HCT116 (cell line): ENCODE data around the gene LEO1. TPM values are rescaled to one million over a fixed set of nuclear protein-coding genes. Genes with fewer than 3 reads are reported as not detected.

Experiments
- ATAC-seq: fragments of 200-7000 bp; cut with Tn5 transposase; 2 replicates; pipeline ENCODE4 v1.9.1; 2020; ENCODE audit warnings: mild to moderate bottlenecking, moderate library complexity
- BruUV-seq: library from RNA; stranded (reverse); fragments of 400-500 nt; replicated peaks from 2 replicates; lab custom pipeline; 2021; lab: Mats Ljungman, UMichigan
- CTCF ChIA-PET: fragments of 300-600 bp; sonication (Branson Sonifier 250); formaldehyde crosslinking; loops from one replicate; lab custom pipeline; 2021; ENCODE audit warnings: antibody characterized with exemption; lab: Charles Lee
- POLR2A ChIA-PET: fragments of 300-600, 350-600 bp; sonication (Branson Sonifier 250); formaldehyde crosslinking; loops from one replicate; lab custom pipeline; 2021; ENCODE audit warnings: antibody characterized with exemption; lab: Charles Lee
- RAD21 ChIA-PET, 2 experiments: fragments of 300-600 bp; sonication (Branson Sonifier 250); formaldehyde crosslinking; loops; one replicate each; lab custom pipeline; 2023; ENCODE audit warnings: low total read pairs in 2 of 2; ENCODE audit not compliant: uncharacterized antibody in 2 of 2, unreplicated experiment in 2 of 2, low non-redundant PET in 1 of 2; lab: Charles Lee
- DNase-seq: peaks from one replicate; pipeline ENCODE4 v3.0.0-alpha.2; 2010; ENCODE audit warnings: low read depth, low spot score
- H2AFZ ChIP-seq: fragments of 200-600 bp; shearing (Covaris generic), sonication (generic); 2 replicates; pipeline ENCODE4 v1.6.1; 2017; ENCODE audit warnings: low read depth, mixed run types, mixed read lengths, antibody characterized with exemption, low read length; ENCODE audit not compliant: poor library complexity, severe bottlenecking
- H3K27ac ChIP-seq: 2 replicates; pipeline ENCODE4 v1.5.1; 2012; ENCODE audit warnings: low read depth, low read length
- H3K27me3 ChIP-seq: fragments of 200-600 bp; sonication (generic); 2 replicates; pipeline ENCODE4 v1.6.1; 2016; ENCODE audit warnings: mixed run types, low read length, mixed read lengths; ENCODE audit not compliant: insufficient read depth
- H3K36me3 ChIP-seq, 2 experiments: fragments of 200-500 bp in 1 of 2; fragments of 200-600 bp in 1 of 2; sonication (Bioruptor generic) in 1 of 2; sonication (generic) in 1 of 2; 2 replicates each; pipeline versions ENCODE4 v1.5.1 to v1.6.1; 2014 to 2016; ENCODE audit warnings: low read length in 2 of 2, inconsistent platforms in 1 of 2, mixed read lengths in 1 of 2, mixed run types in 1 of 2; ENCODE audit not compliant: insufficient read depth in 2 of 2, control insufficient read depth in 1 of 2
- H3K4me1 ChIP-seq, 2 experiments: fragments of 200-600 bp in 1 of 2; sonication (generic) in 1 of 2; 2 replicates each; pipeline versions ENCODE4 v1.5.1 to v1.6.1; 2012 to 2017; ENCODE audit warnings: low read length in 2 of 2, inconsistent platforms in 1 of 2, mild to moderate bottlenecking in 1 of 2, mixed read lengths in 1 of 2, mixed run types in 1 of 2, moderate library complexity in 1 of 2; ENCODE audit not compliant: insufficient read depth in 2 of 2, control insufficient read depth in 1 of 2
- H3K4me2 ChIP-seq: fragments of 200-600 bp; sonication (generic); 2 replicates; pipeline ENCODE4 v1.6.1; 2017; ENCODE audit warnings: mixed run types, low read length, mixed read lengths
- H3K4me3 ChIP-seq, 2 experiments: fragments of 200-600 bp in 1 of 2; sonication (generic) in 1 of 2; replicated peaks in 1 of 2; 2 replicates each; pipeline ENCODE4 v1.5.1; 2011 to 2016; ENCODE audit warnings: low read length in 2 of 2, control low read depth in 1 of 2, low read depth in 1 of 2, mild to moderate bottlenecking in 1 of 2, mixed read lengths in 1 of 2, mixed run types in 1 of 2
- H3K79me2 ChIP-seq: fragments of 200-600 bp; sonication (generic); 2 replicates; pipeline ENCODE4 v1.6.1; 2017; ENCODE audit warnings: mild to moderate bottlenecking, mixed run types, low read length, moderate library complexity, mixed read lengths; ENCODE audit not compliant: insufficient read depth
- H3K9ac ChIP-seq: fragments of 200-600 bp; sonication (generic); 2 replicates; pipeline ENCODE4 v1.6.1; 2016; ENCODE audit warnings: low read length, mixed read lengths
- H3K9me2 ChIP-seq: fragments of 200-600 bp; sonication (generic), shearing (Covaris generic); 2 replicates; pipeline ENCODE4 v1.6.1; 2017; ENCODE audit warnings: mixed run types, mild to moderate bottlenecking, moderate library complexity; ENCODE audit not compliant: insufficient read depth
- H3K9me3 ChIP-seq, 2 experiments: fragments of 200-500 bp in 1 of 2; fragments of 200-600 bp in 1 of 2; sonication (Bioruptor generic) in 1 of 2; sonication (generic) in 1 of 2; 2 replicates each; pipeline ENCODE4 v1.6.1; 2014 to 2017; ENCODE audit warnings: low read length in 2 of 2, mixed read lengths in 2 of 2, inconsistent platforms in 1 of 2, low read depth in 1 of 2, mild to moderate bottlenecking in 1 of 2, mixed run types in 1 of 2, moderate library complexity in 1 of 2; ENCODE audit not compliant: control insufficient read depth in 1 of 2, insufficient read depth in 1 of 2
- H4K20me1 ChIP-seq: fragments of 200-600 bp; sonication (generic), shearing (Covaris generic); 2 replicates; pipeline ENCODE4 v1.6.1; 2017; ENCODE audit warnings: mixed run types, mild to moderate bottlenecking, moderate library complexity; ENCODE audit not compliant: insufficient read depth
- CEBPB ChIP-seq: IDR thresholded peaks from 2 replicates; pipeline ENCODE4 v1.6.1; 2012; ENCODE audit warnings: low read depth
- EGR1 ChIP-seq: IDR thresholded peaks from 2 replicates; pipeline ENCODE4 v1.6.1; 2012; ENCODE audit warnings: low read depth
- ELF1 ChIP-seq: IDR thresholded peaks from 2 replicates; pipeline ENCODE4 v1.6.1; 2012; ENCODE audit warnings: low read depth, borderline replicate concordance
- EZH2 ChIP-seq: fragments of 200-600 bp; sonication (generic); IDR thresholded peaks from 2 replicates; pipeline ENCODE4 v1.6.1; 2017; ENCODE audit warnings: antibody characterized with exemption, mixed run types
- EZH2phosphoT487 ChIP-seq: fragments of 200-600 bp; IDR thresholded peaks from 2 replicates; pipeline ENCODE4 v1.6.1; 2018; ENCODE audit warnings: antibody characterized with exemption, borderline replicate concordance
- FOSL1 ChIP-seq: IDR thresholded peaks from 2 replicates; pipeline ENCODE4 v1.6.1; 2012; ENCODE audit warnings: low read depth
- JUND ChIP-seq: IDR thresholded peaks from 2 replicates; pipeline ENCODE4 v1.6.1; 2012
- POLR2A ChIP-seq: IDR thresholded peaks from 2 replicates; pipeline ENCODE4 v1.7.0; 2011; ENCODE audit warnings: borderline replicate concordance; ENCODE audit not compliant: insufficient read depth, insufficient read length; ENCODE audit errors: extremely low read depth
- RAD21 ChIP-seq: IDR thresholded peaks from 2 replicates; pipeline ENCODE4 v1.6.1; 2012; ENCODE audit warnings: low read depth, mild to moderate bottlenecking
- REST ChIP-seq: IDR thresholded peaks from 2 replicates; pipeline ENCODE4 v1.6.1; 2012; ENCODE audit warnings: low read depth
- SIN3A ChIP-seq: IDR thresholded peaks from 2 replicates; pipeline ENCODE4 v1.6.1; 2012; ENCODE audit warnings: low read depth
- SRF ChIP-seq: IDR thresholded peaks from 2 replicates; pipeline ENCODE4 v1.6.1; 2012; ENCODE audit warnings: low read depth
- TCF7L2 ChIP-seq: IDR thresholded peaks from 2 replicates; pipeline ENCODE4 v1.7.0; 2011; ENCODE audit warnings: borderline replicate concordance, inconsistent platforms; ENCODE audit not compliant: insufficient read depth, insufficient read length; ENCODE audit errors: extremely low read depth
- intact Hi-C: fragments of 100-400 bp; cut with micrococcal nuclease; formaldehyde crosslinking; loops from 2 replicates; pipeline ENCODE4 v1.10.0; 2022
- total RNA-seq: library from RNA; stranded (reverse); gene quantifications from one replicate; pipeline ENCODE4 v1.2.1, GENCODE V29; 2021; ENCODE audit not compliant: unreplicated experiment

LEO1 gene
- total RNA-seq, 1 experiment from 2014 or later, result 27.8 TPM

DNA sequence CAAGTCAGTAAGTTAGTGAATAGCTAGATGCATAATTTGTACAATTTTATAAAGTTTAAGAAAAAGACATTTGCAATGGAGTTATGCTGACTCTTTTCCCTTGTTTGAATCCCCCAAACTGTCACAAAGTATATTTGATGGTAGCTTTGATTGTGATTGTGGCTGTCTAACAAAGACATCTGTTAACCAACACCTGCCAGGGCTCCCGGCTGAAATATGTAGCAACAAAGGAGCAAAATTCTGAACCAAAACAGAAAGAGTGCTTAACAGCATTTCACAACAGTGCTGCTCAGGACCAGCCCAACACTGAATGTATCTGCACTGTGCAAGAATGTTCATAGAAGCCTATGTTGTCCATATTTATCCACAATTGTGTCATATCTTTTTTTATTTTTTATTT lies 39.4 kb downstream of the LEO1 start:
- intact Hi-C loops, result no loop called here
- ATAC-seq (no peak), DNase-seq (no peak)
- Histone ChIP-seq H4K20me1 (no peaks in the 10 kb centered on the region), H3K9me3 (no peaks in the 10 kb centered on the region), H3K4me1 (no peaks in the 10 kb centered on the region), H3K36me3 (no peaks in the 10 kb centered on the region; a peak in 2 of 4 replicates), H3K4me2 (no peak overlapping the region), H3K4me3 (no peak overlapping the region), H3K9ac (no peak overlapping the region), H3K27me3 (no peaks in the 10 kb centered on the region), H3K27ac (no peak overlapping the region), H3K79me2 (no peaks in the 10 kb centered on the region), H2AFZ (no peak overlapping the region), H3K9me2 (no peaks in the 10 kb centered on the region)
- ChIA-PET RAD21 (no interaction called here), CTCF (no interaction called here), POLR2A (no interaction called here)
- TF ChIP-seq SRF (no peak), FOSL1 (no peak), ELF1 (no peak)
- no TSS peak for BruUV-seq

DNA sequence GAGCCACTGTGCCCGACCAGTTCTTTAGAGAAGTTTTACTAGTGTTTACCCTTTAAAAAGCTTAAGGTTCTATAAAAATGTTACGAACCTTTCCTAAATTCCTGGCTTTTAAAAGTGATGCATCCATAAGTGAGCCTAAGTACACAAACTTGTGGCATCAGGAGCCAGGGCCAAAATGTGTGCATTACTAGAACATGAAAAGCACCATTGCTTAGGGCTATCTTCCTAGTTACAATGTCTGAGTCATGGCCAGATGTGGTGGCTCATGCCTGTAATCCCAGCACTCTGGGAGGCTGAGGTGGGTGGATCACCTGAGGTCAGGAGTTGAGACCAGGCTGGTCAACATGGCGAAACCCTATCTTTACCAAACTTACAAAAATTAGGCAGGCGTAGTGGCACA lies 39.9 kb downstream of the LEO1 start:
- no peaks in the 10 kb centered on the region for H3K4me1 ChIP-seq
- intact Hi-C loops, result no loop called here
- no peak overlapping the region for H3K27ac ChIP-seq
- H3K79me2 ChIP-seq, result no peaks in the 10 kb centered on the region
- H3K27me3 ChIP-seq, result no peaks in the 10 kb centered on the region
- no peaks in the 10 kb centered on the region; a peak in 2 of 4 replicates for H3K36me3 ChIP-seq
- no peaks in the 10 kb centered on the region for H4K20me1 ChIP-seq
- no peaks in the 10 kb centered on the region for H3K9me3 ChIP-seq
- no peaks in the 10 kb centered on the region for H3K9me2 ChIP-seq
- BruUV-seq, result no TSS peak
- ChIA-PET CTCF (no interaction called here), POLR2A (no interaction called here), RAD21 (no interaction called here)
- DNase-seq (no peak), ATAC-seq (no peak)
- TF ChIP-seq EZH2phosphoT487, result no peak
- H3K4me2 ChIP-seq, result no peak overlapping the region
- no peak overlapping the region for H2AFZ ChIP-seq
- no peak overlapping the region for H3K9ac ChIP-seq
- no peak overlapping the region for H3K4me3 ChIP-seq

DNA sequence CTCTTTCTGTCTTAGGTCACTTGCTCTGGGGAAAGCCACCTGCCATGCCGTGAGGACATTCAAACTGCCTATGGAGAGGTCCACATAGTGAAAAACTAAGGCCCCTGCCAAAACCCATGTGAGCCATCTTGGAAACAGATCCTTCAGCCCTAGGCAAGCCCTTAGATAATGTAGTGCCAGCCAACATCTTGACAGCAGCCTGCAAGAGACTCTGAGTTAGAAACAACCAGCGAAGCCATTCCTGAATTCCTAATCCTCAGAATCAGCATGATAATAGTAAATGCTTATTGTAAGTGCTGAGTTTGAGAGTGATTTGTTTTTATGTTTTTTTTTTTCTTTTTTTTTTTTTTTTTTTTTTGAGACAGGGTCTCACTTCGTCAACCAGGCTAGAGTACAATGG lies 40.6 kb downstream of the LEO1 start:
- Histone ChIP-seq H3K4me3 (no peak overlapping the region), H3K27ac (no peak overlapping the region), H3K9ac (no peak overlapping the region), H2AFZ (no peak overlapping the region), H3K79me2 (no peaks in the 10 kb centered on the region), H3K4me2 (no peak overlapping the region), H4K20me1 (no peaks in the 10 kb centered on the region), H3K9me2 (no peaks in the 10 kb centered on the region), H3K36me3 (no peaks in the 10 kb centered on the region; a peak in 2 of 4 replicates), H3K9me3 (no peaks in the 10 kb centered on the region), H3K27me3 (no peaks in the 10 kb centered on the region), H3K4me1 (no peaks in the 10 kb centered on the region)
- CTCF ChIA-PET, result no interaction called here
- RAD21 ChIA-PET, result no interaction called here
- POLR2A ChIA-PET, result no interaction called here
- intact Hi-C loops, result no loop called here
- TF ChIP-seq SIN3A, result no peak
- no peak for TF ChIP-seq FOSL1
- no peak for TF ChIP-seq ELF1
- no peak for TF ChIP-seq JUND
- TF ChIP-seq REST, result no peak
- no peak for TF ChIP-seq EGR1
- no peak for TF ChIP-seq EZH2
- no peak for TF ChIP-seq EZH2phosphoT487
- no peak for TF ChIP-seq TCF7L2
- no peak for TF ChIP-seq RAD21
- no peak for TF ChIP-seq POLR2A
- TF ChIP-seq CEBPB, result no peak
- no peak for ATAC-seq
- DNase-seq, result no peak
- BruUV-seq, result no TSS peak
